GM21515 (cell line): ENCODE measurements around the gene ADAD2.

ENCODE experiments used
- ATAC-seq: cut with Tn5 transposase; IDR thresholded peaks from one replicate; pipeline ENCODE4 v1.9.1; 2021; ENCODE audit not compliant: unreplicated experiment

The ADAD2 gene

DNA sequence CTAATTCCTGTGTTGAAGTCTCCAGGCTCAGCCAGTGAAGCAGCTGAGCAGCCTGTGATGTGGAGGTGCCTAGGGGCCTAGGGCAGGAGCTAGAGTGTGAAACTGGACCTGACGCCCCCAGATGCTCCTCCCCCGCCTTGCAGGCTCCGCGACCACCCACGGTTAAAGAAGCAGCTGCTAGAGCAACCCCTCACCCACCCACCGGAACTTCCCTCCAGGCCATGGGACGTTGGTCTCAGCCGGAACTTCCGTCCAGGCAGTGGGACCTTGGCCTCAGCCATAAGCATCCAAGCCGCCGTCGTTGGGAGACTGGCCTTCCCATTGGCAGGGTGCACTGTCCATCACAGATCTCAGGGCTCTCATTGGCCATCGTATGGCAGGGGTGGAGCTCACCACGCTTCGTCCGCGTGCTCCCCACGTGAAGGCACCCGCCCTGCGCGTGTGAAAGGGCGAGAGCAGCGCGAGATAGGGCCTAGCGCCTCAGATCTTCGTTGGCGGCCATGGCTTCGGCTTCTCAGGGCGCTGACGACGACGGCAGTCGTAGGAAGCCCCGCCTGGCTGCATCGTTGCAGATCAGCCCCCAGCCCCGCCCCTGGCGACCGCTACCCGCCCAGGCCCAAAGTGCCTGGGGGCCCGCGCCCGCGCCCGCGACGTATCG, at the start of gene ADAD2:
ADAD2 (plus strand) TSS at position 427 of the 658 bp plus-strand sequence; CDS start at position 501, 74 bp downstream.
- no peak for ATAC-seq

DNA sequence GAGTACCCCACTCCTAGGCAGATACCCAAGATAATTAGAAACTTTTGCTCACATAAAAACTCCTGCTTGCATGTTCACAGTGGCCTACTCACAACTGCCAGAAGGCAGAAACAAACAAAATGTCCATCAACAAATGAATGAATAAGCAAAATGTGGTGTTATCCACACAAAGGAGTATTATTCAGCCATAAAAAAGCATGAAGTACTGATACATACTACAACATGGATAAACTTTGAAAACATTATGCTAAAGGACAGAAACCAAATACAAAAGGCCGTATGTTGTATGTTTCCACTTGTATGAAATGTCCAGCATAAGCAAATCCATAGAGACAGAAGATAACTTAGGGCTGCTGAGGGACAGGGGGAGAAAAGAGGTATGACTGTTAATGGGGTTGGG, 47.9 kb upstream of the ADAD2 start:
- ATAC-seq, result no peak

DNA sequence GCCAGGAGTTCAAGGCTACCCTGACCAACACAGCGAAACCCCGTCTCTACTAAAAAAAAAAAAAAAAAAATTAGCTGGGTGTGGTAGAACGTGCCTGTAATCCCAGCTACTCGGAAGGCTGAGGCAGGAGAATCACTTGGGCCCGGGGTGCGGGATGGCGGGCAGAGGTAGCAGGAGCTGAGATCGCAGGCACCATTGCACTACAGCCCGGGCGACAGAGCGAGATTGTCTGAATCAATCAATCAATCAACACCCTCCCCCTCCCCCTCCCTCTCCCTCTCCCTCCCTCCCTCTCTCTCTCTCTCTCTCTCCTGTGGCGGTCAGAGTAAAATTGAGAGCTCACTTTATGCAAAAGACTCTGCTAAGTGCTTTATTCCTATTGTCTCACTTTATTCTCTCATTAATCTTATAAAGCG, 47.2 kb upstream of the ADAD2 start:
- ATAC-seq, result no peak

DNA sequence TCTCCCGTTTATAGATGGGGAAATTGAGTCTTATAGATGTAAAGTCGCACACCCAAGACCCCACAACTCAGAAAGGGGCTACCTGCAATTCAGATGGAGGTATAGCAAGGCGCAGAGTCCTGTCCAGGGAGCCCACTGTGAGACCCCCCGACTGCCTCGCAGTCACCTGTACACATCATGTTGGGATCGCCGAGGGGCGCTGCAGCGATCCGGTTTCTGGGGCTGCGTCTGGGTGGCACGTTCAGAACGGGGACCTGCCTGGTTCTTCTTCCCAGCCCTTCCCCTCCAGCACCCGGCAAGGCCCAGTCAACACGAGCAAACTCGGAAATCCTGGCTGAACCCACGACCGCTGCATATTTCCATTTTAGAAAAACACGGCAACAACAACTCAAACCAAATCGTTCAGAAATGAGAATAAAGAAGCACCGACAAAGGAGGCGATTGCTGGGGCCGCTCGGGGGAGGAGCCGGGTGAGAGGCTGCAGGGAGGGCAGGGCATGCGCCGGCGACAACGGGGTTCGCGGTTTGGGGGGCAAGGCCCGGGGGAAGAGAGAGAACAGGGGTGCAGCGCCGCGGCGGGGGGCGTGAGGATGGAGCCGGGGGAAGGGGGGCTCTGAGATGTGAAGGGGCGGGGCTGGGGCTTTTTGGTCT, 46.6 kb upstream of the ADAD2 start:
- peak; percentile 27 for ATAC-seq

DNA sequence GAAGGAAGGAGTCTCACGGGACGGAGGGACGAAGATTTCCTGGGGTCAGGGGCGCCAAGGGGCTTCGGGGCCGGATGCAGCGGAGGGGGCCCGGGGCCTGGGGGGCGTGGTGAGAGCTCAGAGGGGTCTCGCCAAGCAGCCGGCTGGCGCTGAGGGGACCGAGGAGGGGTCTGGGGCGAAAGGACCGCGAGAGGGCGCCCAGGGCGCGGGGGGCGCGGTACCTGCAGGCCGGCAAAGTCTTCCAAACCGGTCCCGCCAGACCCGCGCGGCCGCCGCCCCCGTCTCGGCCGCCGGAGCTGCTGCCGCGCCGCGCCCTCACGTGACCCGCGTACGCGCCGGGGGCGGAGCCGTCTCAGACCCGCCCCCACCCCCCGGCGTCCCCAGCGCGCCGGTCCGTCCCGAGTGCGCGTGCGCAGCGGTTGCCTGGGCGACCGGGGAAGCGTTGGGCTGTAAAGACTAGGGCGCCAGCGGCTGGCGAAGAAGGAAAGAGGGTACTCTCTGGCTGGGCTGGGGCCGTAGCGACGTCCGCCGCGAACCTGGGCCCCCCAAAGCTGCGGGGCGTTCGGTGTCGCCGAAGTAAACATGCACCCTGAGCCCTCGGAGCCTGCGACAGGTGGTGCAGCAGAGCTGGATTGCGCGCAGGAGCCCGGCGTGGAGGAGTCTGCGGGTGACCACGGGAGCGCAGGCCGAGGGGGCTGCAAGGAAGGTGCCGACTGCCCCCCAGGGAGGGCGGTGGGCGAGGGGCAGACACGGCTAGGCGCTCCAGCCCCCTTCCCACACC, 45.9 kb upstream of the ADAD2 start, which contains the start of the genes DNAAF1 and HSDL1:
DNAAF1 (plus strand) TSS at position 450 of the 781 bp plus-strand sequence; CDS start at position 583, 133 bp downstream.
HSDL1 (minus strand) TSS at position 319 of the 781 bp plus-strand sequence. CDS start 13,856 bp downstream, outside the sequence.
- peak; percentile 82 for ATAC-seq

DNA sequence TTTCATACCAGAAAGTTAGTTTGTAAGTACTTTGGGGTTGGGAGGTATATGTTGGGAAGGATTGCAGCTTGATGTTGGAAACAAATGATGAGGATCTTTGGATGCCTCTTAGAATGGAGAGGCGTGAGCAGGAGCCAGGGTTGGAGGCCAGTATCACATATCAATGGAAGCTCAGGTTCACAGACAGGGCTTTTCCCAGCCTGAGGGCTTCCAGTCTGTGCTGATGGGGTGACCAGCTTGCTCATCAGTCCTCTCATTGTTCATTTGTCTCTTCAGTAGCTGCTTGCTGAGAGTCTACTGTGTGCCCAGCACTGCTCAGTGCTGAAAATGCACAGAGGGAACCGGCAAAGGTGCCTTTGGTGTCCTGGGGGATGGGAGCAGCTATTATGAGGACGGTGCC, 40.0 kb upstream of the ADAD2 start:
- ATAC-seq, result no peak

DNA sequence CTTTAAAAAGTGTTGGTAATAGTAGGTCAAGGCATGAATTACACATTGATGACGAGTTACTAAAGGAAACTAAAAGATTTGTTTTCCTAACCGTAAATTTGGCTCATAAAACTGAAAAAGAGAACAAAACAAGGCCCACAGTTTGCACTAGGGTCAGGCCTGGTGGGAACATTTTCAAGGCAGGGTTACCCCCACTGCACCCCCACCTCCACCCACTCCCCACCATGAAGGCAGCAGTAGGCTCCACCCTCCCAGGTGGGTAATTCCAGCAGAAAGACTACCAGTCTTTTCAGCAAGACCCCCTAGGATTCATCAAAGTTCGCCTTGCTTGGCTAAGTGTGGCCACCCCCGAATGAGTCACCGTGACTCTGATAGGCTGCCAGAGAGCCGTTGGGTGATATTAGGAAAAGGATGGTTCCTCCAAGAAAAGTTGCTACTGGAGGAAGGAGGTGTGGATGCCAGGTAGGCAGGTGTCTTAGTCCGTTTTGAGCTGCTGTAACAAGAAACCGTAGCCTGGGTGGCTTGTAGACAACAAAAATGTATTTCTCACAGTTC, 37.2 kb upstream of the ADAD2 start:
- ATAC-seq, result no peak

DNA sequence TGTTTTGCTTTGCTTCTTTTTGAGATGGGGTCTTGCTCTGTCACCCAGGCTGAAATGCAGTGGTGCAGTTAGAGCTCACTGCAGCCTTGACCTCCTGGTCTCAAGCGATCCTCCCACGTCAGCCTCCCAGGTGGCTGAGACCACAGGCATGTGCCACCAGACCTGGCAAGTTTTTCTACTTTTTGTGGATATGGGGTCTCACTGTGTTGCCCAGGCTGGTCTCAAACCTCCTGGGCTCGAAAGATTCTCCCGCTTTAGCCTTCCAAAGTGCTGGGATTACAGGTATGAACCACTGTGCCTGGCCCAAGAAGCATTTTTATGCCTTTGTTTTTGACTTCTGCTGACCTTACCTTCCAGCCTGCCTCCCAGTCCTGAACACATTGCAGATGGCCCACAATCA, 35.7 kb upstream of the ADAD2 start:
- no peak for ATAC-seq

DNA sequence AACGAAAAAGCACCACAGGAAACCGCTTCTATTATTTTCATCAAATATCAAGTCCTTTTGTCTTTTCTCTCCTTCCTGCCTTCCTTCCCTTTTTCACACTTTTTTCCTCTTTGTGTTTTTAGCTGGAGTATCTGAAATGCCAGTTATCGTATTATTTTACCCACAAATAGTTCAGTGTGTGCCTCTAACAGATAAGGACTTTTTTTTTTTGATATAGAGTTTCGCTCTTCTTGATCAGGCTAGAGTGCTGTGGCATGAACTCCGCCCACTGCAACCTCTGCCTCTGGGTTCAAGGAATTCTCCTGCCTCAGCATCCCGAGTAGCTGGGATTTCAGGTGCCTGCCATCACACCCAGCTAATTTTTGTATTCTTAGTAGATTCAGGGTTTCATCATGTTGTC, 35.2 kb upstream of the ADAD2 start:
- no peak for ATAC-seq

DNA sequence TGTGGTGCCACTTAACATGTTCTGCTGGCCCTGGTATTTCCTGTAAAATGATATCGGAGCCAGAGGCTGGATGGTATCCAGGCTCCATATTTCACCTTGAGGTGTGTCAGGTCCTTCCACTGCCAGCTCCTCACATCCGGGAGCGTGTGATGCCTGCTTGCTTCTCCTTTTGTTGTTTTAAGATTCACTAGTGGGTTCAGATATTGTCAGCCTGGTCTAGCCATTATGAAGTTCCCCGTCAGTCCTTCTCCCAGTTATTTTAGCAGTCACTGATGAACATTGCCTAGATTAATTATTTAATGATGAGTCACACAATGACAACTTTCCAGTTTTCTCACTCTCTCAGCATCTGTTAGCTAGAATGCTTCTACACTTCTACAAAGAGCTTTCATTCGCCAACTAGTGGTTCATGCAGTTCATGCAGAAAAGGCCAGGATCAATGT, 34.6 kb upstream of the ADAD2 start:
- no peak for ATAC-seq

DNA sequence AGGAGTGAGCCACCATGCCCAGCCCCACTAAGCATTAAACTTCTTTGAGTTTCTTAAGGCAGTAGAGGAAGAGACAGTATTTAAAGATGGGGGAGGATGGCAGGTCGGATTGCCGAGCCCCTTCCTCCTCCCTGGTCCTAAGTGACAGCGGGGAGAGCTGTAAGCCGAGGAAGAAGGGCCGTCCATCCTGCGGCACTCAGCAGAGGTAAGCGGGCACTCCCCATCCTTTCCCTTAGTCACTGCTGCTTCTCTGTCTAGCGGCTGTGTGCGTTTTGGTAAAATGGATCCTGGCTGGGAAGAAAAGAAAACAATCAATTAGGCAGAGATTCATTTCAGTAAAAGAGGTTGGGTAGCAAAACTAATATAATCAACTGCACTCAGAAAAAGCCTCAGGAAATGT, 31.9 kb upstream of the ADAD2 start:
- no peak for ATAC-seq

DNA sequence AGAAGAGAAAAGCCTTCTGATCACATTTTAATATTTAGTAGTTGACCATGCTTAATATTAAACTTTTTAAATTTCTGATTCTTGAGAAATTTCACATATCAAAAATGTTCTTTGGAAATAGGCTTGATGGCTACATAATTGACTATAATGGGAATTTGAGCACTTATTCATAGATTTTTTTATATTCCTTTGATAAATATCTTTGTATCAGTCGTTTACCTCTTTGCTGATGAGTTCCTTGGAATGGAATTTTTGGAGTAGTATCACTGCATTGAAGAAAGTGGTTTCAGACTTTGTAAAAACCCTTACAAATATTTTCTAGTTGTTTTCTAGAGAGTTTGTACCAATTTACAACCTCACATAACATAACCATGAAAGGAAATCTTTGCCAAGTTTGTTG, 31.2 kb upstream of the ADAD2 start:
- no peak for ATAC-seq

DNA sequence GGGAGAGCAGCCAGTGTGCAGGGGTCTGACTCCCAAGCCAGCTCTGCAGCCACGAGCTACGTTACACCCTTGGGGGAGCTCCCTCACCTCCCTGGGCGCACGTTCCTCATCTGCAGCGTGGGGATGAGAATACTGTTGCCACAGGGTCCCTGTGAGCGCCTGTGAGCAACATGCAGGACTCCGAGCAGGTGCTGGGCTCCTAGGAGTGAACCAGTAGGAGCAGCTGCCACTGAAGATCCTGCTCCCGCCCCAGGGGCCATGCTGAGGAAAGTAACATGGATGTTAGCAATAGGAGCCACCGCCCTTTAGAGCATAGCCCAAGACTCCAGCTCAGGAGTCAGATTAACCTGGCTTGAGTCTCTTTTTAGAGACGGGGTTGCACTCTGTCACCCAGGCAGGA, 29.9 kb upstream of the ADAD2 start:
- ATAC-seq, result no peak

DNA sequence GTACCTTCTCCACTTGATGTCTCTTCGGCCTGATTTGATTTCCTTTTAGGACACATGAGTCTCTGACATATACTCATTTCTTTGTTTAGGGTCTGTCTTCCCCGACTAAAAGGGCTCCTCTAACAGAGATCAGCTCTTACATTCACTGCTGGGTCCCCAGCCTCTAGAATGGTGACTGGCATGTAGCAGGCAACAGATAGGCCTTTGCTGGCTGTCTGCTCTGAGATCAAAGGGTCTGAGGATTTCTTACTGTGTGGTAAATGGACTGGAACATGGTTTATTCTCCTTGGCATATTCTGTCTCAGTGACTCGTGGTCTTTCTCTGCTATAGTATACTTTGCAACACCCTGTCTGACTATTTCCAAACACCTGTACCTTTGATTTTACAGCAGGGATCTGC, 29.2 kb upstream of the ADAD2 start:
- ATAC-seq, result no peak

DNA sequence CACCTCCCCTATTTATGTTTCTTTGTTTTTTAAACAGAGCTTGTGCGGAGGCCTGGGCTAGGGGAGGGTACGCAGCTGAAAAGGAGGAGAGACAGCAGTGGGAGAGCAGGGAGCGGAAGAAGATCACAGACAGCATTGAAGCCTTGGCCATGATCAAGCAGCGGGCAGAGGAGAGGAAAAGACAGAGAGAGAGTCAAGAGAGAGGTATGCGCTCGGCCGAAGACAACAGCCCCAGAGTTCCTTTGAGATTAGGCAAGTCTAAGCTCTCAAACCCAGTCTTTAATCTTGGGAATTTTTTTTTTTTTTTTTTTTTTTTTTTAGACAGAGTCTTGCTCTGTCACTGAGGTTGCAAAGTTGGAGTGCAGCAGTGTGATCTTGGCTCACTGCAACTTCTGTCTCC, 25.2 kb upstream of the ADAD2 start:
- no peak for ATAC-seq

DNA sequence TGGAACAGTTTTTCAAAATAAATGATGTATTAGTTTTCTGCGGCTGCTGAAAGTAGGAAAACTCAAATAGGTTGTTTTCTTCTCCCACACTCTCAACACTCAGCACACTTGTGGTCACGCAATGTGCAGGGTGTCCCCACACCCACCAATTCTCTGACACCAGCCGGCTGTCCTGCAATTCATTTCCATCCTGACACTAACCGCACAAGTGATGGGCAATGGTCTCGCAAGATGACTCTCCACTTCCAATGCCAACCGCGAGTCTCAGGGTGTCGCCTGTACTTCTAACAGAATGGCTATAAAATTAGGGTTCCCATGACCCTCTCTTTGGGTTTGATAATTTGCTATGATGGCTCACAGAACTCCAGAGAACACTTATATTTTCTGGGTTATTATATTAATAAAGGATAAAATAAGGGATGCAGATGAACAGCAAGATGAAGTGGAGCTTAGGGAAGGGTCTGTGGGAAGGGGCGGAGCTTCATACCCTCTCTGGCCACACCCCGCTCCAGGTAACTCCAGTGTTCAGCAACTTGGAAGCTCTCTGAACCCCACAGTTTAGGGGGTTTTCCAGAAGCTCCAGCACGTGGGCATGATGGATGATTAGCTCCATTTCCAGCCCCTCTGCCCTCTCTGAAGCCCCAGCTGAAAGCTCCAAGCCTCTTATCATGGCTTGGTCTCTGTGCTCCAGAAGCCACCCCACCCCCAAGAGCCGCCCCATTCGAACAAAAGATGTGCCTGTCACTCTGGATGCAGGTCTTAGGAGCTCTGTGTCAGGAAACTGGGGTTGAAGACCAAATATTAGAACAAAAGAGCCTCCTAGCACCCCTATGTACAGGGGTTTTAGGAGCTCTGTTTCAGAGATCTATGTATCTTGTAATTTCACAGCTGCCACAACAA, 23.9 kb upstream of the ADAD2 start:
- ATAC-seq, result no peak

DNA sequence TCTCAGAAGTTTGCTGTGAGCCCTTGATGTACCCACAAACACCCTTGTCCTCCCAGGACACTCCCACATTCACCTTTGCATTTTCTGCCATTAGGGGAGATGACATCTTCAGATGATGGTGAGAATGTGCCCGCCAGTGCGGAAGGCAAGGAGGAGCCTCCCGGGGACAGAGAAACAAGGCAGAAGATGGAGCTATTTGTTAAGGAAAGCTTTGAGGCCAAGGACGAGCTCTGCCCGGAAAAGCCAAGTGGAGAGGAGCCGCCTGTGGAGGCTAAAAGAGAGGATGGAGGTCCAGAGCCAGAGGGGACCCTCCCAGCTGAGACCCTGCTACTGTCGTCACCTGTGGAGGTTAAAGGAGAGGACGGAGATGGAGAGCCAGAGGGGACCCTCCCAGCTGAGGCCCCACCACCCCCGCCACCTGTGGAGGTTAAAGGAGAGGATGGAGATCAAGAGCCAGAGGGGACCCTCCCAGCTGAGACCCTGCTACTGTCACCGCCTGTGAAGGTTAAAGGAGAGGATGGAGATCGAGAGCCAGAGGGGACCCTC, 21.1 kb upstream of the ADAD2 start:
- ATAC-seq, result no peak

DNA sequence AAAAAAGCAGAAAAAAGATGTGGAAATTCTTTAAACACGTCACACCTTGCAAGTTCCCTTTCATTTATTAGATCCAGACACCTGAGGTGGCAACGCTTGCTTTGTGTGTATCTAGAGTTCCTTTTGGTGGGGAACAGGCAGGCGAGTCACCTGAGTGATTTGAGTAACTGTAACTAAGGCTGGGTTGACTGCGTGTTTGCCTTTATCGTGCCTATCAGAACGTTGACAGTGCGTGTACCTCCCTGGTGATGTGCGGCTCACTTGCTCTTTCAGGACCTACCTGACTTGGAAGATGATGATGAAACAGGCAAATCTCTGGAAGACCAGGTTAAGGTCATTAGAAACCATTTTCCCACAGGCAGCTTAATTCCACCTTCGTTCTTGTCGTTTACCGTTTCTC, 16.6 kb upstream of the ADAD2 start:
- ATAC-seq, result no peak

DNA sequence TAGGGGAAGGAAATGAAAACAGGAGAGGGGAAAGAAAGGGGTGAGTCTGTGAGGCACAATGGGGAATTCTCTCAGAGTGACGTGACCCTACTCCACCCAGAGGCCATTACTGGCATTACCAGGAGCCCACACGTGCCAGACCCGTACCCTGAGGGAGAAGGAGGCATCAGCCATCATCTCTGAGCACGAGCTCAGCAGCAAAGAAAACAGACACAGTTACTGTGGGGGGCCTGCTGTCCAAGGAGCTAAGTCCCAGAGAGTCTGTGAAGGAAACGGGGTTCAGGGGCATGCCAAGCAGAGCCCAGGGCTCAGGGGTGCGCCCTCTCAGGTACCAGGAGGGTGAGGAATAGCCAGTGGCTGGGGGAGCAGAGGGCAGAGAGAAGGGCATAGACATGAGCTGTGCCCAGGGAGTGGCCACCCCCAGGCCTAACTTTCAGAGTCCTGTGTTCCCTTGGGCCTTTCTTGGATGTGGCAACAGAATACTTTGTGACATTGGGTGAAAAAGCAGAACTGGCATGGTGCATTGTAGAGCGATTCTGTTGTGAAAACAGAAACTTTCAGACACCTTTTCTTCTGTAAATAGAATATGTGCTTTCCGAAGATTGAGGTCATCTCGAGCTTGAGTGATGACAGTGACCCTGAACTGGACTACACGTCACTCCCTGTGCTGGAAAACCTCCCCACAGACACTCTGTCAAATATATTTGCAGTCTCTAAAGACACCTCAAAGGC, 15.4 kb upstream of the ADAD2 start:
- ATAC-seq, result peak; percentile 73
